HPDE6-E6E7 (cell line): ENCODE results near the gene METTL21C.

Experiments used
- DNase-seq: peaks from one replicate; pipeline ENCODE4 v3.0.0; 2011; ENCODE audit warnings: missing footprints; ENCODE audit errors: extremely low spot score

The METTL21C gene

GRCh38 chr13:102697929-102698648 is 3.2 kb upstream of the METTL21C start:
- DNase-seq: no peak

GRCh38 chr13:102697264-102697663 is 2.4 kb upstream of the METTL21C start:
- DNase-seq: no peak

GRCh38 chr13:102696465-102696864 is 1.6 kb upstream of the METTL21C start:
- DNase-seq: no peak

- DNase-seq: no peak
These were observed 1.1 kb downstream of the METTL21C start for GRCh38 chr13:102693776-102694175.

GRCh38 chr13:102693250-102693649 is 1.6 kb downstream of the METTL21C start:
- no peak for DNase-seq

GRCh38 chr13:102692491-102692826 is 2.4 kb downstream of the METTL21C start:
- DNase-seq: no peak

- DNase-seq: no peak
These were observed 4.0 kb downstream of the METTL21C start for GRCh38 chr13:102690883-102691282.

- DNase-seq: no peak
These were observed 6.4 kb downstream of the METTL21C start for GRCh38 chr13:102688306-102688973.

- no peak for DNase-seq
These were observed 7.3 kb downstream of the METTL21C start for GRCh38 chr13:102687520-102687919.

GRCh38 chr13:102686024-102686423 is 8.8 kb downstream of the METTL21C start:
- no peak for DNase-seq

- DNase-seq: no peak
These were observed 11.2 kb downstream of the METTL21C start for GRCh38 chr13:102683637-102684036.

GRCh38 chr13:102682727-102683126 is 12.1 kb downstream of the METTL21C start:
- no peak for DNase-seq

- DNase-seq: no peak
These were observed 12.6 kb downstream of the METTL21C start for GRCh38 chr13:102682211-102682610.

- no peak for DNase-seq
These were observed 13.8 kb downstream of the METTL21C start for GRCh38 chr13:102680842-102681740.

- no peak for DNase-seq
These were observed 14.6 kb downstream of the METTL21C start for GRCh38 chr13:102680133-102680717.

- DNase-seq: no peak
These were observed 15.3 kb downstream of the METTL21C start for GRCh38 chr13:102679449-102680132.

- DNase-seq: no peak
These were observed 16.3 kb downstream of the METTL21C start for GRCh38 chr13:102678339-102679107.

GRCh38 chr13:102677122-102677521 is 17.7 kb downstream of the METTL21C start:
- DNase-seq: no peak

GRCh38 chr13:102675115-102675514 is 19.7 kb downstream of the METTL21C start:
- no peak for DNase-seq

- no peak for DNase-seq
These were observed 24.7 kb downstream of the METTL21C start for GRCh38 chr13:102670130-102670529.

- DNase-seq: no peak
These were observed 26.9 kb downstream of the METTL21C start for GRCh38 chr13:102667911-102668310.
